B cell (primary cell): ENCODE results near the gene GABRG3. TPM values are rescaled to one million over a fixed set of nuclear protein-coding genes. Genes with fewer than 3 reads are reported as not detected.

ENCODE experiments used
- ATAC-seq: fragments of 200-7000 bp; cut with Tn5 transposase; one replicate; pipeline ENCODE4 v1.10.0; 2021; ENCODE audit warnings: low read depth, mild to moderate bottlenecking, moderate number of reproducible peaks, moderate library complexity
- CTCF ChIA-PET: fragments of 350-600 bp; sonication (Branson Sonifier 250); formaldehyde crosslinking; loops from one replicate; lab custom pipeline; 2021; ENCODE audit warnings: antibody characterized with exemption, inconsistent platforms; lab: Charles Lee
- POLR2A ChIA-PET: fragments of 350-600 bp; sonication (Branson Sonifier 250); formaldehyde crosslinking; loops from one replicate; lab custom pipeline; 2021; ENCODE audit warnings: antibody characterized with exemption; lab: Charles Lee
- DNase-seq: peaks from one replicate; pipeline ENCODE4 v3.0.0; 2013
- H2AFZ ChIP-seq: 2 replicates; pipeline ENCODE4 v1.6.1; 2012; ENCODE audit warnings: mild to moderate bottlenecking, low read depth, low read length; ENCODE audit not compliant: insufficient read depth, poor library complexity, severe bottlenecking
- H3K27ac ChIP-seq, 2 donors: 1 replicate in 1 of 2; 2 replicates in 1 of 2; pipeline ENCODE4 v1.5.1; 2012 to 2013; ENCODE audit warnings: low read length in 2 of 2, mild to moderate bottlenecking in 2 of 2, moderate library complexity in 1 of 2
- H3K27me3 ChIP-seq, 4 experiments: fragments of 200-600 bp in 1 of 4; sonication (generic) in 1 of 4; replicated peaks in 1 of 4; 1 replicate in 2 of 4; 2 replicates in 2 of 4; pipeline versions ENCODE4 v1.6.1 to v1.7.0; 2013 to 2016; ENCODE audit warnings: low read length in 3 of 4, mild to moderate bottlenecking in 2 of 4, mixed read lengths in 1 of 4, moderate library complexity in 1 of 4; ENCODE audit not compliant: insufficient read depth in 4 of 4, control insufficient read depth in 3 of 4; ENCODE audit errors: control extremely low read depth in 1 of 4
- H3K36me3 ChIP-seq, 2 experiments: replicated peaks in 1 of 2; 1 replicate in 1 of 2; 2 replicates in 1 of 2; pipeline versions ENCODE4 v1.6.1 to v1.7.1; 2013; ENCODE audit warnings: low read length in 1 of 2; ENCODE audit not compliant: insufficient read depth in 2 of 2, control insufficient read depth in 1 of 2; ENCODE audit errors: control extremely low read depth in 1 of 2, extremely low read depth in 1 of 2
- H3K4me1 ChIP-seq, 2 donors: fragments of 200-600 bp in 1 of 2; sonication (generic) in 1 of 2; 1 replicate in 1 of 2; 2 replicates in 1 of 2; pipeline versions ENCODE4 v1.5.1 to v1.6.1; 2013 to 2017; ENCODE audit warnings: low read length in 2 of 2; ENCODE audit not compliant: control insufficient read depth in 2 of 2, insufficient read depth in 2 of 2
- H3K4me2 ChIP-seq: replicated peaks from 2 replicates; pipeline ENCODE3; 2012; ENCODE audit warnings: mild to moderate bottlenecking, low read depth, low read length; ENCODE audit not compliant: poor library complexity, severe bottlenecking
- H3K4me3 ChIP-seq, 5 experiments: fragments of 200-600 bp in 1 of 5; sonication (generic) in 1 of 5; 1 replicate in 3 of 5; 2 replicates in 2 of 5; pipeline versions ENCODE4 v1.5.1 to v1.7.0; 2011 to 2016; ENCODE audit warnings: low read length in 4 of 5, mild to moderate bottlenecking in 4 of 5, low read depth in 2 of 5, control low read depth in 1 of 5, moderate library complexity in 1 of 5; ENCODE audit not compliant: insufficient read depth in 1 of 5; ENCODE audit errors: control extremely low read depth in 1 of 5, extremely low read depth in 1 of 5
- H3K79me2 ChIP-seq: fragments of 200-600 bp; sonication (generic); one replicate; pipeline ENCODE4 v1.6.0; 2016; ENCODE audit warnings: low read length; ENCODE audit not compliant: control insufficient read depth, insufficient read depth
- H3K9ac ChIP-seq: fragments of 200-600 bp; sonication (generic); 2 replicates; pipeline ENCODE4 v1.6.1; 2017; ENCODE audit warnings: mild to moderate bottlenecking, low read length, moderate library complexity
- H3K9me3 ChIP-seq, 3 donors: one replicate each; pipeline versions ENCODE4 v1.6.1 to v1.7.1; 2013; ENCODE audit warnings: low read length in 2 of 3; ENCODE audit not compliant: control insufficient read depth in 2 of 3, insufficient read depth in 1 of 3; ENCODE audit errors: control extremely low read depth in 1 of 3
- H4K20me1 ChIP-seq: 2 replicates; pipeline ENCODE4 v1.6.0; 2012; ENCODE audit warnings: mild to moderate bottlenecking, low read length; ENCODE audit not compliant: insufficient read depth, control insufficient read depth, poor library complexity, severe bottlenecking
- H3K27ac Mint-ChIP-seq: one replicate; pipeline ENCODE4 v1.8.0; 2021; ENCODE audit warnings: mixed read lengths
- H3K27me3 Mint-ChIP-seq: one replicate; pipeline ENCODE4 v1.8.0; 2021; ENCODE audit warnings: mixed read lengths
- H3K4me1 Mint-ChIP-seq: one replicate; pipeline ENCODE4 v1.8.0; 2021; ENCODE audit warnings: mixed read lengths
- H3K4me3 Mint-ChIP-seq: one replicate; pipeline ENCODE4 v1.8.0; 2021; ENCODE audit warnings: mixed read lengths
- H3K9me3 Mint-ChIP-seq: one replicate; pipeline ENCODE4 v1.8.0; 2022; ENCODE audit warnings: mixed read lengths; ENCODE audit not compliant: insufficient read depth
- CTCF ChIP-seq: fragments of 200-600 bp; IDR thresholded peaks from one replicate; pipeline ENCODE4 v1.8.0; 2022; ENCODE audit warnings: antibody characterized with exemption, mild to moderate bottlenecking
- EZH2 ChIP-seq: IDR thresholded peaks from 2 replicates; pipeline ENCODE4 v1.6.1; 2012; ENCODE audit warnings: borderline replicate concordance, low read depth, mild to moderate bottlenecking, moderate library complexity, low read length; ENCODE audit not compliant: insufficient read depth, poor library complexity, severe bottlenecking
- WGBS: methylation state at CpG from one replicate; pipeline ENCODE4 v1.1.5; 2013; ENCODE audit warnings: missing lambda C conversion rate; ENCODE audit not compliant: insufficient coverage; 5-methylcytosine and 5-hydroxymethylcytosine counted together
- intact Hi-C: fragments of 100-400 bp; cut with micrococcal nuclease; formaldehyde crosslinking; loops from one replicate; pipeline ENCODE4 v1.10.0; 2022
- polyA plus RNA-seq: library from polyadenylated mRNA; depleted of rRNA; stranded (reverse); fragments of >200 nt; gene quantifications from 2 replicates; pipeline ENCODE4 v1.2.3, GENCODE V29; 2012
- total RNA-seq, 2 donors: library from RNA; stranded (reverse); fragments of 120-200 nt in 1 of 2; gene quantifications; 1 replicate in 1 of 2; 2 replicates in 1 of 2; pipeline versions ENCODE4 v1.2.3 to v1.2.4, GENCODE V29; 2013 to 2022

Gene GABRG3
- total and polyA plus RNA-seq, 2 donors (not counting 1 experiment from before 2014, with no cell fraction given): not detected

DNA sequence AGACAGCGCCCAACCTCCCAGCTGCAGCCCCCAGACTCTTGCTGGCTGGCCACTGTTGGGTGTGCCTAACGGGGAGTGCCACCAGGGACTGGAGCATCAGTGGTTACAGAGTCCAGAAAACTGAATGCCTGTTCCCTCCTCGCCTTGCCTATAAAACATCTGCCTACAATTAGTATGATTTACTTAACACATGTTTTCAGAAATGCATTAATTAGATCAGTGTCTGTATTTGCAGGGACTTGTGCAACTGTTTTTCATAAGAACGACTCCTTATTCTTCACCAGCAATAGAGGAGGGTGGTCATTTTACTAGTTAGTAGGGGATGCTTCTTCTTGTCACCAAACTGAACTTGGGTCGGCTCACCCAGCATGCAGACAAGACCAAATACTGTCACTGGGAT, 248.7 kb downstream of the GABRG3 start:
- no peak overlapping the region for H3K4me2 ChIP-seq
- ChIA-PET CTCF (no interaction called here), POLR2A (no interaction called here)
- H4K20me1 ChIP-seq: no peaks in the 10 kb centered on the region
- Mint-ChIP-seq H3K4me1 (no peaks in the 10 kb centered on the region), H3K27ac (no peak overlapping the region), H3K27me3 (no peaks in the 10 kb centered on the region), H3K4me3 (no peak overlapping the region), H3K9me3 (peaks cover 9% of the 10 kb centered on the region)
- no peak overlapping the region for H3K27ac ChIP-seq
- H3K79me2 ChIP-seq: no peaks in the 10 kb centered on the region
- peaks cover 0 to 24% (median 0%) of the 10 kb centered on the region in 3 donors for H3K9me3 ChIP-seq
- no peak overlapping the region for H3K9ac ChIP-seq
- no peaks in the 10 kb centered on the region for H3K27me3 ChIP-seq
- H3K36me3 ChIP-seq: no peaks in the 10 kb centered on the region
- 96% methylated on average over 3 of the region's 5 CpGs for WGBS
- no peak overlapping the region for H2AFZ ChIP-seq
- H3K4me1 ChIP-seq: no peaks in the 10 kb centered on the region
- no peak for TF ChIP-seq EZH2
- TF ChIP-seq CTCF: no peak
- H3K4me3 ChIP-seq: no peak overlapping the region
- ATAC-seq (no peak), DNase-seq (no peak)
- intact Hi-C loops: no loop called here

DNA sequence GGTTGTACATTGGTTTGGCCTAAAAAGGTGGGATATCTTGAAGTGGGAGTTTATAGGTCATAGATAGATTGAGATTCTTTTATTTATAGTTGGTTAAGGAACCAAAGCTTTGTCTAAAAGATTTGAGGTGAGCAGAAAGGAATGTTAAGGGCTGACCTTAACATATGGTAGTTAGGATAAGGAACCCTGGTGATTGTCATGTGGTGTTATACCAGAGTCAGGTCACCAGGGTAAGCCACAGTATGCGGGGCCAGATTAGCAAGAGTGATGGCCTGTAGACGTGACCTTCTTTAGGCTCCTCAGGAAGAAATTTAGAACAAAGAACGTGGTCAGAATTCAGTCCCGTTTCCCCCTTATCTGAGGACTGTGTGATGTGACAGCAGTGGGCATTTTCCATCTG, 249.2 kb downstream of the GABRG3 start:
- no peaks in the 10 kb centered on the region for H3K27me3 ChIP-seq
- H2AFZ ChIP-seq: no peak overlapping the region
- H3K79me2 ChIP-seq: no peaks in the 10 kb centered on the region
- CTCF ChIA-PET: no interaction called here
- no peaks in the 10 kb centered on the region for H3K27me3 Mint-ChIP-seq
- peaks cover 0 to 24% (median 0%) of the 10 kb centered on the region in 3 donors for H3K9me3 ChIP-seq
- H3K27ac Mint-ChIP-seq: no peak overlapping the region
- no peak overlapping the region for H3K27ac ChIP-seq
- no peak for DNase-seq
- 57% methylated on average over 4 of the region's 4 CpGs for WGBS
- H3K36me3 ChIP-seq: no peaks in the 10 kb centered on the region
- H3K4me1 ChIP-seq: no peaks in the 10 kb centered on the region
- intact Hi-C loops: no loop called here
- H3K4me1 Mint-ChIP-seq: no peaks in the 10 kb centered on the region
- H3K4me3 ChIP-seq: no peak overlapping the region
- H4K20me1 ChIP-seq: no peaks in the 10 kb centered on the region
- H3K4me2 ChIP-seq: no peak overlapping the region
- H3K9me3 Mint-ChIP-seq: peaks cover 9% of the 10 kb centered on the region
- TF ChIP-seq CTCF (no peak), EZH2 (no peak)
- H3K4me3 Mint-ChIP-seq: no peak overlapping the region
- no peak overlapping the region for H3K9ac ChIP-seq
- no peak for ATAC-seq
- POLR2A ChIA-PET: no interaction called here
